ENCODE results near the gene GAPVD1. TPM values are rescaled to one million over a fixed set of nuclear protein-coding genes. Genes with fewer than 3 reads are reported as not detected.

The GAPVD1 gene
- total RNA-seq, 1 donor from 2014 or later = 43.5 TPM

DNA sequence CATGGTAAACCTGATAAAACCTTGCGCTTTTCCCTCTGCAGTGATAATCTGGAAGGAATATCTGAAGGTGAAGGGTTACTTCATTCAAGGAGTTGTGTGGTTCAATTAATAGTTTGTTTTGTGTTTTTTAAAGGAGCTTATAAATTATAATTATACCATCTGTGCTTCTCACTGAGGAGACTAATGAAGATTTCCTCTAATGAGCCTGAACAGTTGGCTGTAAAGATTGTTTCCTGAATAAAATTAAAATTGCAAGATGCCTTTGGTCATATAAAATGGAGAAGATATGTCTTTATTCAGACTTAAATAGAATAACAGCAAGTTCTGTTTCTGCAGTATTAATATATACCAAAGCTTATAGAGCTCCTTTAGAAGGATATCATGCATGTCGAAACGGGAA lies 59.9 kb downstream of the GAPVD1 start:
- Histone ChIP-seq H2AFZ (replicated peaks) (no peak overlapping the region), H3K4me2 (no peak overlapping the region), H3K9me3 (ENCODE audit: low read depth) (no peaks in the 10 kb centered on the region), H3K4me1 (no peaks in the 10 kb centered on the region), H3K79me2 (ENCODE audit: low read depth) (no peaks in the 10 kb centered on the region), H3K27ac (no peak overlapping the region), H3K4me3 (no peak overlapping the region), H3K36me3 (peaks cover 11% of the 10 kb centered on the region), H3K27me3 (no peaks in the 10 kb centered on the region), H3F3A (ENCODE audit: low read depth) (no peaks in the 10 kb centered on the region), H3K9ac (no peak overlapping the region), H4K20me1 (ENCODE audit: low read depth) (no peaks in the 10 kb centered on the region)
- H3K27me3 Mint-ChIP-seq (ENCODE audit: insufficient read depth, low read depth) = no peaks in the 10 kb centered on the region
- H3K4me1 Mint-ChIP-seq = no peaks in the 10 kb centered on the region
- H3K9me3 Mint-ChIP-seq = peaks cover 12% of the 10 kb centered on the region
- DNase-seq (ENCODE audit: low spot score) = no peak
- TF ChIP-seq CTCF (IDR thresholded peaks at IDR 0.05) (no peak), EZH2 (IDR thresholded peaks at IDR 0.05) (no peak), EZH2phosphoT487 (IDR thresholded peaks at IDR 0.05) (no peak)
- H3K27ac Mint-ChIP-seq = no peak overlapping the region
- H3K4me3 Mint-ChIP-seq = no peak overlapping the region
- H3K36me3 Mint-ChIP-seq = peaks cover 39% of the 10 kb centered on the region

DNA sequence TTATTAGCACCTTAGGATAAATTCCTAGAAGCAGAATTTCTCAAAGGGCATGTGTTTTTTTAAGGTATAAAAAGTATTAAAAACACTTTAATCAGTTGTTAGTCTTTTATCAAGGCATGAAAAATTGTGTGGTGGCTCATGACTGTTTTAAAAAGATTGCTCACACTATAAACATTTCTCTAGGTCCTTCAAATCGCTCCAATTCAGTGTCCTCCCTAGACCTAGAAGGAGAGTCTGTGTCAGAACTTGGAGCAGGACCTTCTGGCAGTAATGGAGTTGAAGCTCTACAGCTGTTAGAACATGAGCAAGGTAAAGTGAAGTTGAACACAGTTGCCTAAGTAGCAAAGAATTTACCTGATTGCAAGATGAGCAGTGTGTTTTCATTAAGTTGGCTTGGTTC lies 62.0 kb downstream of the GAPVD1 start:
- H3K9me3 Mint-ChIP-seq = no peaks in the 10 kb centered on the region

DNA sequence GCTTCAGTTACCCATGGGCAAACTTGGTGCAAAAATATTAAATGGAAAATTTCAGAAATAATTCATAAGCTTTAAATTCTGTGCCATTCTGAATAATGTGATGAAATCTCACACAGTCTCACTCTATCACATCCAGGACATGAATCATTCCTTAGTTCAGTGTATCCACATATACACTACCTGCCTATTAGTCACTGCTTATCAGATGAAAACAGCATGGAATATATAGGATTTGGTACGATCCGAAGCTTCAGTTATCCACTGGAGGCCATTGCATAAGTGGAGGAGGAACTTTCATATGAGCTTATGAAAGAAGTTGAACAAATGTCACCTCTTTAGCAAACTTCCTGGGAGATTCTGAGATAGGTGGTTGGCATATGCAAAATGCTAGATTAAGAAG lies 64.2 kb downstream of the GAPVD1 start:
- Histone ChIP-seq H3K27me3 (no peaks in the 10 kb centered on the region), H3F3A (ENCODE audit: low read depth) (peaks cover 9% of the 10 kb centered on the region), H3K36me3 (peaks cover 12% of the 10 kb centered on the region), H3K79me2 (ENCODE audit: low read depth) (no peaks in the 10 kb centered on the region), H3K9ac (no peak overlapping the region), H4K20me1 (ENCODE audit: low read depth) (no peaks in the 10 kb centered on the region), H3K4me1 (peaks cover 4% of the 10 kb centered on the region), H3K27ac (no peak overlapping the region), H3K4me3 (no peak overlapping the region), H3K9me3 (ENCODE audit: low read depth) (no peaks in the 10 kb centered on the region), H3K4me2 (no peak overlapping the region), H2AFZ (replicated peaks) (no peak overlapping the region)
- DNase-seq (ENCODE audit: low spot score) = no peak
- peaks cover 7% of the 10 kb centered on the region for H3K4me1 Mint-ChIP-seq
- H3K9me3 Mint-ChIP-seq = peaks cover 3% of the 10 kb centered on the region
- TF ChIP-seq EZH2 (IDR thresholded peaks at IDR 0.05) = no peak
- TF ChIP-seq CTCF (IDR thresholded peaks at IDR 0.05) = no peak
- TF ChIP-seq EZH2phosphoT487 (IDR thresholded peaks at IDR 0.05) = no peak
- H3K36me3 Mint-ChIP-seq = peaks cover 37% of the 10 kb centered on the region
- no peak overlapping the region for H3K27ac Mint-ChIP-seq
- no peak overlapping the region for H3K4me3 Mint-ChIP-seq
- peaks cover 2% of the 10 kb centered on the region for H3K27me3 Mint-ChIP-seq (ENCODE audit: insufficient read depth, low read depth)

More for the DNA sequence above, 62.0 kb downstream of the GAPVD1 start:
- Histone ChIP-seq H2AFZ (replicated peaks) (no peak overlapping the region), H3K9ac (no peak overlapping the region), H3K4me3 (no peak overlapping the region), H3K27ac (no peak overlapping the region), H3K27me3 (no peaks in the 10 kb centered on the region), H3K9me3 (ENCODE audit: low read depth) (no peaks in the 10 kb centered on the region), H3K4me2 (no peak overlapping the region), H4K20me1 (ENCODE audit: low read depth) (no peaks in the 10 kb centered on the region), H3K36me3 (peaks cover 16% of the 10 kb centered on the region), H3F3A (ENCODE audit: low read depth) (peaks cover 4% of the 10 kb centered on the region), H3K79me2 (ENCODE audit: low read depth) (no peaks in the 10 kb centered on the region), H3K4me1 (no peaks in the 10 kb centered on the region)
- no peaks in the 10 kb centered on the region for H3K27me3 Mint-ChIP-seq (ENCODE audit: insufficient read depth, low read depth)
- no peak for TF ChIP-seq EZH2phosphoT487 (IDR thresholded peaks at IDR 0.05)
- TF ChIP-seq CTCF (IDR thresholded peaks at IDR 0.05) = no peak
- TF ChIP-seq EZH2 (IDR thresholded peaks at IDR 0.05) = no peak
- H3K36me3 Mint-ChIP-seq = peaks cover 34% of the 10 kb centered on the region
- no peak for DNase-seq (ENCODE audit: low spot score)
- H3K4me3 Mint-ChIP-seq = no peak overlapping the region
- no peaks in the 10 kb centered on the region for H3K4me1 Mint-ChIP-seq
- no peak overlapping the region for H3K27ac Mint-ChIP-seq
